ENCODE measurements around the gene PCP4L1. TPM values are rescaled to one million over a fixed set of nuclear protein-coding genes. Genes with fewer than 3 reads are reported as not detected.
A peak's percentile ranks its signal among the peaks of the same experiment; 100 is the strongest.
"Not testable (repeated sequence)": the region's sequence is repeated elsewhere in the genome, so short reads cannot be mapped to it uniquely, and the experiment has no call there.

PCP4L1 gene
- total RNA-seq, 2 experiments from 2014 or later, result 0.28 TPM; not detected in 1

DNA sequence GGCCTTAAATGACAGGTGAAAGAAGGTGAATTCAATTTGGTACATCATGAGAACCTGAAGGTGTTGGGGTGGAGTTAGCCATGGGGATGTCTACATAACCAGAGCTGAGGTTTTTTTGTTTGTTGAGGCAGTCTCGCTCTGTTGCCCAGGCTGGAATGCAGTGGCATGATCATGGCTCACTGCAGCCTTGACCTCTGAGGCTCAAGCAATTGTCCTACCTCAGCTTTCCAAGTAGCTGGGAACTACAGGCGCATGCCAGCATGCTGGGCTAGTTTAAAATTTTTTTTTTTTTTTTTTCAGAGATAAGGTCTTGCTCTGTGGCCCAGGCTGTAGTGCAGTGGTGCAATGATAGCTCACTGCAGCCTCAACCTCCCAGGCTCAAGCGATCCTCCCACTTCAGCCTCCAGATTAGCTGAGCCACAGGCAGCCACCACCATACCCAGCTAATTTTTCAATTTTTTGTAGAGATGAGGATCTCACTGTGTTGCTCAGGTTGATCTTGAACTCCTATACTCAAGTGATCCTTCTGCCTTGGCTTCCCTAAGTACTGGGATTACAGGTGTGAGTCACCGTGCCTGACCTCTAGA is 53.1 kb downstream of the PCP4L1 start:
- Mint-ChIP-seq H3K36me3 (ENCODE audit: low read depth) (peaks cover 7% of the 10 kb centered on the region), H3K4me1 (peaks cover 25% of the 10 kb centered on the region), H3K27ac (no peak overlapping the region), H3K9me3 (no peaks in the 10 kb centered on the region), H3K27me3 (peaks cover 3% of the 10 kb centered on the region), H3K4me3 (no peak overlapping the region)
- CTCF ChIA-PET, result interaction anchor here (1.0 to 1.1 kb wide), 2 partner anchors 119 to 126 kb away, joined by 3 read pairs; no protein-coding TSS in a partner anchor
- DNase-seq, result no peak
- POLR2A ChIA-PET, result no interaction called here

- Mint-ChIP-seq H3K27ac (peak overlapping the region; percentile 95), H3K27me3 (peaks cover 3% of the 10 kb centered on the region), H3K4me3 (peak overlapping the region; percentile 93), H3K4me1 (peaks cover 20% of the 10 kb centered on the region), H3K36me3 (ENCODE audit: low read depth) (peaks cover 10% of the 10 kb centered on the region), H3K9me3 (no peaks in the 10 kb centered on the region)
- ChIA-PET CTCF (interaction anchor here (1.1 to 2.9 kb wide), 10 partner anchors 9 to 112 kb away, joined by 3 to 17 read pairs (median 4); partner anchors contain the start of genes CFAP126, NDUFS2 and TOMM40L), POLR2A (interaction anchor here (0.6 to 3.0 kb wide), 18 partner anchors 8 to 412 kb away, joined by 3 to 28 read pairs (median 4); partner anchors contain the start of genes CFAP126, NDUFS2, NIT1 and PFDN2)
- no peak for DNase-seq
Measured at GRCh38 chr1:161313554-161314200, 55.1 kb downstream of the PCP4L1 start.

DNA sequence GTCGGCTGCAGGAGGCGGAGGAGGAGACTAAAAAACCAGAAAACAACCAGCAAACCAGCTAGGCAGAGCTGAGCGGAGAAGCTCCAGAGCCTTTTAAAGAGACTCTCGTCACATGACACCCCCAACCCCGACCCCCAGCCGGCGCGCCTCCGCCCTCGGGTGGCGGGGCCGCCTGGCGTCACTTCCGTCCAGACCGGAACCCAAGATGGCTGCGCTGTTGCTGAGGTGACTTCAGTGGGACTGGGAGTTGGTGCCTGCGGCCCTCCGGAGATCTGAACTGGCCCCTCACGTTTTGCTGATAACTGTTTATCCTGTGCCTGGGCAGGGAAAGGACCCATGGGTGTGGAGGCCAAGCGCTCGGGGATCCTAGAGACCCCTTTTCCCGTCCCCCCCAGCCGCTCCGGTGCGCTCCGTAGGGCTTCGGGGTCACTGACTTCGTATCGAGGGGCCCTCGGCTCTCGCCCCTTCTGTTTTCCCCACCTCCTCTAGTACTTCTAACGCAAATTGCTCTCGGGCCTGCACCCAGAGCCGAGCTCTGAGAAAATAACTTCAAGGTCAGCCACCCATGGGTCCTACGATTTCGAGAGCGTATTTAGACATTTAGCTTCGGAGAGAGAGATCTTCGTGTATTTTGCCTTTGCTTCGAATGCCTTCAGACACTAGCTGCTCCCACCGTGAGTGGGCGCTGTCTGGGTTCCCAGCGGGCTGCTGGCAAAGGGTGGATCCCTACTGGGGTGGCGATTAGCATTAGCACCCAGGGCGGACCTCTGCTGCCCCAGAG is 55.8 kb downstream of the PCP4L1 start, which contains the start of gene SDHC:
SDHC (plus strand) TSS at position 181 of the 781 bp plus-strand sequence; CDS start at position 206, 25 bp downstream.
- Mint-ChIP-seq H3K36me3 (ENCODE audit: low read depth) (peaks cover 10% of the 10 kb centered on the region), H3K4me1 (peaks cover 20% of the 10 kb centered on the region), H3K27ac (peak within 1 kb of the TSS; percentile 95), H3K27me3 (peaks cover 3% of the 10 kb centered on the region), H3K9me3 (no peaks in the 10 kb centered on the region), H3K4me3 (peak within 1 kb of the TSS; percentile 93)
- ChIA-PET POLR2A (interaction anchor here (0.6 to 3.0 kb wide), 23 partner anchors 8 to 412 kb away, joined by 3 to 28 read pairs (median 4); partner anchors contain the start of genes ARHGAP30, CFAP126, NDUFS2 and NIT1), CTCF (interaction anchor here (0.5 to 2.9 kb wide), 12 partner anchors 8 to 217 kb away, joined by 3 to 17 read pairs (median 3); partner anchors contain the start of genes CFAP126, NDUFS2 and TOMM40L)
- peak; percentile 91 for DNase-seq

- Mint-ChIP-seq H3K4me1 (peaks cover 20% of the 10 kb centered on the region), H3K36me3 (ENCODE audit: low read depth) (peaks cover 10% of the 10 kb centered on the region)
- ChIA-PET POLR2A (interaction anchor here (0.6 to 2.4 kb wide), 2 partner anchors 10 to 72 kb away, joined by 3 to 28 read pairs; no protein-coding TSS in a partner anchor), CTCF (interaction anchor here (2.9 kb wide), 1 partner anchor 66 kb away, joined by 11 read pairs; no protein-coding TSS in a partner anchor)
- DNase-seq, H3K27ac Mint-ChIP-seq, H3K27me3 Mint-ChIP-seq, H3K4me3 Mint-ChIP-seq, H3K9me3 Mint-ChIP-seq: not testable (repeated sequence)
Measured at GRCh38 chr1:161315841-161316674, 57.5 kb downstream of the PCP4L1 start.

GRCh38 chr1:161324020-161324419 is 65.5 kb downstream of the PCP4L1 start:
- DNase-seq, result peak; percentile 59
- POLR2A ChIA-PET, result interaction anchor here (0.6 to 1.2 kb wide), 2 partner anchors 9 to 20 kb away, joined by 3 read pairs; no protein-coding TSS in a partner anchor
- CTCF ChIA-PET, result interaction anchor here (1.3 to 1.4 kb wide), 2 partner anchors 60 to 98 kb away, joined by 4 to 5 read pairs; partner anchors contain the start of gene TOMM40L
- Mint-ChIP-seq H3K27me3 (no peaks in the 10 kb centered on the region), H3K4me1 (peaks cover 8% of the 10 kb centered on the region), H3K4me3 (no peak overlapping the region), H3K9me3 (no peaks in the 10 kb centered on the region), H3K36me3 (ENCODE audit: low read depth) (peaks cover 27% of the 10 kb centered on the region), H3K27ac (peak overlapping the region; percentile 58)

- Mint-ChIP-seq H3K9me3 (no peaks in the 10 kb centered on the region), H3K36me3 (ENCODE audit: low read depth) (peaks cover 52% of the 10 kb centered on the region), H3K4me1 (no peaks in the 10 kb centered on the region), H3K27me3 (no peaks in the 10 kb centered on the region), H3K27ac (no peak overlapping the region), H3K4me3 (no peak overlapping the region)
- DNase-seq, result no peak
- ChIA-PET POLR2A (no interaction called here), CTCF (no interaction called here)
Measured at GRCh38 chr1:161330346-161330745, 71.8 kb downstream of the PCP4L1 start.

- no peaks in the 10 kb centered on the region for H3K27me3 Mint-ChIP-seq
- H3K36me3 Mint-ChIP-seq (ENCODE audit: low read depth), result peaks cover 52% of the 10 kb centered on the region
- CTCF ChIA-PET, result no interaction called here
- no peaks in the 10 kb centered on the region for H3K4me1 Mint-ChIP-seq
- no peak overlapping the region for H3K4me3 Mint-ChIP-seq
- no peak overlapping the region for H3K27ac Mint-ChIP-seq
- H3K9me3 Mint-ChIP-seq, result no peaks in the 10 kb centered on the region
- no peak for DNase-seq
- POLR2A ChIA-PET, result no interaction called here
Measured at GRCh38 chr1:161333166-161333565, 74.6 kb downstream of the PCP4L1 start.

Other genes starting within 250 kb of the PCP4L1 start
- 10 to 100 TPM; 13.9 to 16.2 TPM for gene F11R, start 237.6 kb upstream of the PCP4L1 start, total RNA-seq
- gene TSTD1, start 219.8 kb upstream of the PCP4L1 start, total RNA-seq, result 10 to 100 TPM; 56.1 to 63.8 TPM
- 10 to 100 TPM; 67.4 to 68.0 TPM for gene USF1, start 212.8 kb upstream of the PCP4L1 start, total RNA-seq
- gene ARHGAP30, start 188.9 kb upstream of the PCP4L1 start, total RNA-seq, result 100 to 1,000 TPM; 331 to 339 TPM
- gene NECTIN4, start 169.2 kb upstream of the PCP4L1 start, total RNA-seq, result not detected
- gene KLHDC9, start 160.4 kb upstream of the PCP4L1 start, total RNA-seq, result 1 to 10 TPM; 1.2 TPM
- 10 to 100 TPM; 76.6 to 78.8 TPM for gene PFDN2, start 140.7 kb upstream of the PCP4L1 start, total RNA-seq
- gene NIT1, start 140.6 kb upstream of the PCP4L1 start, total RNA-seq, result 10 to 100 TPM; 50.8 to 51.5 TPM
- 10 to 100 TPM; 38.2 to 40.0 TPM for gene DEDD, start 126.1 kb upstream of the PCP4L1 start, total RNA-seq
- gene UFC1, start 104.8 kb upstream of the PCP4L1 start, total RNA-seq, result 100 to 1,000 TPM; 103 to 113 TPM
- gene USP21, start 99.2 kb upstream of the PCP4L1 start, total RNA-seq, result 10 to 100 TPM; 32.5 to 34.8 TPM
- 10 to 100 TPM; 32.9 to 33.2 TPM for gene PPOX, start 92.3 kb upstream of the PCP4L1 start, total RNA-seq
- 10 to 100 TPM; 55.0 to 56.7 TPM for gene B4GALT3, start 81.2 kb upstream of the PCP4L1 start, total RNA-seq
- gene ADAMTS4, start 59.7 kb upstream of the PCP4L1 start, total RNA-seq, result 1 to 10 TPM in 1 of 2 experiments, under 1 TPM in 1; 0.83 to 1.2 TPM
- 10 to 100 TPM; 83.0 to 87.3 TPM for gene NDUFS2, start 56.4 kb upstream of the PCP4L1 start, total RNA-seq
- gene FCER1G, start 43.5 kb upstream of the PCP4L1 start, total RNA-seq, result 1 to 10 TPM; 1.1 to 1.3 TPM
- not detected for gene APOA2, start 35.1 kb upstream of the PCP4L1 start, total RNA-seq
- 10 to 100 TPM; 17.4 to 18.1 TPM for gene TOMM40L, start 32.7 kb upstream of the PCP4L1 start, total RNA-seq
- not detected for gene NR1I3, start 20.5 kb upstream of the PCP4L1 start, total RNA-seq
- 1 to 10 TPM; 5.9 to 8.1 TPM for gene MPZ, start 51.2 kb downstream of the PCP4L1 start, total RNA-seq
- gene SDHC, start 55.6 kb downstream of the PCP4L1 start, total RNA-seq, result 100 to 1,000 TPM; 172 to 173 TPM
- gene CFAP126, start 109.1 kb downstream of the PCP4L1 start, total RNA-seq, result not detected
- under 1 TPM in 1 of 2 experiments, not detected in 1; 0.30 TPM for gene FCGR2A, start 246.7 kb downstream of the PCP4L1 start, total RNA-seq